Measurements from ENCODE around the gene TCERG1L. TPM values are rescaled to one million over a fixed set of nuclear protein-coding genes. Genes with fewer than 3 reads are reported as not detected.

The TCERG1L gene
- total and polyA plus RNA-seq, 9 of the 15 experiments (the other 6 are each of a cell fraction or from before 2014, with no cell fraction given) = not detected

GRCh38 chr10:131274133-131274880 is 37.2 kb downstream of the TCERG1L start:
- no peak overlapping the region for H2AFZ ChIP-seq (ENCODE audit: low read depth, low read length)
- TF ChIP-seq RBM14 (IDR thresholded peaks at IDR 0.05; ENCODE audit: borderline replicate concordance, insufficient read depth, low read depth, low read length) (no peak), BRCA1 (IDR thresholded peaks at IDR 0.05) (no peak), BRCA1 (CRISPR knock-in tag; IDR thresholded peaks at IDR 0.05) (no peak), CTBP1 (IDR thresholded peaks at IDR 0.05; ENCODE audit: borderline replicate concordance) (no peak), ZSCAN32 (CRISPR knock-in tag; IDR thresholded peaks at IDR 0.05) (no peak), YY1 (IDR thresholded peaks at IDR 0.05; ENCODE audit: borderline replicate concordance in 1 of 3, control insufficient read depth in 1 of 3, extremely low read depth in 1 of 3, insufficient read depth in 3 of 3, insufficient read length in 1 of 3, insufficient replicate concordance in 2 of 3, low read depth in 1 of 3, low read length in 2 of 3) (no peak), SREBF2 (CRISPR knock-in tag; IDR thresholded peaks at IDR 0.05) (no peak), SMAD1 (IDR thresholded peaks at IDR 0.05; ENCODE audit: low read depth, low read length, partially characterized antibody) (no peak), MXI1 (IDR thresholded peaks at IDR 0.05; ENCODE audit: low read depth, low read length) (no peak)
- no peaks in the 10 kb centered on the region for H3K4me1 ChIP-seq (replicated peaks in 1 of 2; ENCODE audit: control insufficient read depth in 2 of 2, insufficient read depth in 2 of 2, low read length in 2 of 2)
- ATAC-seq (no peak), FAIRE-seq (no peak), DNase-seq (ENCODE audit: extremely low read depth in 1 of 4, low spot score in 3 of 4) (no peak)
- no peaks in the 10 kb centered on the region for H3K36me3 ChIP-seq (ENCODE audit: control insufficient read depth, insufficient read depth, low read length)
- POLR2A ChIA-PET = interaction anchor here (0.8 kb wide), 1 partner anchor 10 kb away, joined by 3 read pairs; no protein-coding TSS in a partner anchor
- no peaks in the 10 kb centered on the region for H3K79me2 ChIP-seq (ENCODE audit: control insufficient read depth, insufficient read depth, low read length)
- intact Hi-C loops (cut with micrococcal nuclease) = no loop called here
- H3K27ac ChIP-seq (ENCODE audit: extremely low read depth, low read depth, low read length) = no peak overlapping the region
- no TSS peak for BruUV-seq (replicated peaks)
- H3K27me3 ChIP-seq (ENCODE audit: control insufficient read depth in 2 of 2, insufficient read depth in 2 of 2, low read length in 2 of 2) = no peaks in the 10 kb centered on the region; a peak in 1 of 5 replicates
- no peaks in the 10 kb centered on the region for H4K20me1 ChIP-seq (replicated peaks; ENCODE audit: control insufficient read depth, insufficient read depth, low read length)
- H3K9me1 ChIP-seq (ENCODE audit: control insufficient read depth, insufficient read depth, low read length) = no peaks in the 10 kb centered on the region
- no peaks in the 10 kb centered on the region for H3K9me3 ChIP-seq (replicated peaks; ENCODE audit: control insufficient read depth, insufficient read depth, low read depth, low read length)
- H3K9ac ChIP-seq (ENCODE audit: insufficient read depth in 1 of 2, low read depth in 2 of 2, low read length in 2 of 2) = no peak overlapping the region
- CTCF ChIA-PET (ENCODE audit: low intra/inter-chr PET ratio) = no interaction called here
- H3K4me3 ChIP-seq = no peak overlapping the region
- in situ Hi-C loops (cut with MboI) = no loop called here
- H3K4me2 ChIP-seq (ENCODE audit: insufficient read depth, low read length) = no peak overlapping the region
- WGBS (ENCODE audit: insufficient coverage, low coverage, missing lambda C conversion rate) = 0% methylated on average over 18 of the region's 19 CpGs
